LNCaP clone FGC (cell line): ENCODE data around the gene RRP8.

ENCODE experiments used
- DNase-seq: peaks from one replicate; pipeline ENCODE4 v3.0.0-alpha.2; 2011; ENCODE audit warnings: low read depth
- H3K4me3 ChIP-seq: 2 replicates; pipeline ENCODE4 v1.5.1; 2011; ENCODE audit warnings: mild to moderate bottlenecking, low read depth, low read length, control low read depth
- TF ChIP-seq, protein P1 (sequence below): IDR thresholded peaks from 2 replicates; pipeline ENCODE4 v1.5.1; 2012; ENCODE audit warnings: mild to moderate bottlenecking; ENCODE audit not compliant: control insufficient read depth, insufficient read depth; ENCODE audit errors: extremely low read depth

Gene RRP8

DNA sequence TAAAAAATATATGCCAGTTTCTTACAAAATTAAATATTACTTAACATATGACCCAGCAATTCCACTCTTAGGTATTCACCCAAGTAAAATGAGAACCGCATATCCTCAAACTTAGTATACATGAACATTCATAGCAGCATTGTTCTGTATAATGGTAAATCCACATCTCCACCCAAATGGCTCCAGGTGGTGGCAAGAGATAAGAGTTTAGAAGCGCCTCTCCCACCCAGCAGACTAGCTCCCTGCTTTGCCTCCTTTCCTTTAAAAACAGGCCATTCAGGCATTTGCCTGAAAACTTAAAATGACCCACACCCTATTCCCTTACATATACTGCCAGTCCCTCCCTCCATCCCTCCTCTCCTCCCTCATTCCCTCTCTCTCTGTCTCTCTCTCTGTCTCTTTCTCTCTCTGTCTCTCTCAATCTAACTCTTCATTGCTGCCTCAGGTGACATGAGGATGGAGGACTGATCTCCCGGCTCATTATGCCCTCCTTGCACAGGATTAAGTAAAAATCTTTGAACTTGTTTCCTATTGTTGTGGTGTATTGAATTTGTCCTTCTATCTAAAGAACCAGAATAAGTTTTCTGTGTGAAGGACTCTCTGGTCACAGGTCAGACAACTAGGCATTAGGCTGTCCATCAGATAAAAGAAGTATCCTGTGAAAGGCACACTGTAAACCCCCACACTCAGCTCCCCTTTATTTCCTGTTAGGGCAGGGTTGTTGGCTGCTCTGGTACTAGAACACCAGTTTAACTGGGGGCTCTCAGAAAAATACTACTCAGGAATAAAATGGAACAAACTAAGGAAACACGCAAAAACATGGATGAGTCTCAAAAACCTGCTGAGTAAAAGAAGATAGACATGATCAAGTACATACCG is 48.3 kb downstream of the RRP8 start:
- DNase-seq, result no peak
- H3K4me3 ChIP-seq, result no peak overlapping the region
- TF ChIP-seq, protein P1, sequence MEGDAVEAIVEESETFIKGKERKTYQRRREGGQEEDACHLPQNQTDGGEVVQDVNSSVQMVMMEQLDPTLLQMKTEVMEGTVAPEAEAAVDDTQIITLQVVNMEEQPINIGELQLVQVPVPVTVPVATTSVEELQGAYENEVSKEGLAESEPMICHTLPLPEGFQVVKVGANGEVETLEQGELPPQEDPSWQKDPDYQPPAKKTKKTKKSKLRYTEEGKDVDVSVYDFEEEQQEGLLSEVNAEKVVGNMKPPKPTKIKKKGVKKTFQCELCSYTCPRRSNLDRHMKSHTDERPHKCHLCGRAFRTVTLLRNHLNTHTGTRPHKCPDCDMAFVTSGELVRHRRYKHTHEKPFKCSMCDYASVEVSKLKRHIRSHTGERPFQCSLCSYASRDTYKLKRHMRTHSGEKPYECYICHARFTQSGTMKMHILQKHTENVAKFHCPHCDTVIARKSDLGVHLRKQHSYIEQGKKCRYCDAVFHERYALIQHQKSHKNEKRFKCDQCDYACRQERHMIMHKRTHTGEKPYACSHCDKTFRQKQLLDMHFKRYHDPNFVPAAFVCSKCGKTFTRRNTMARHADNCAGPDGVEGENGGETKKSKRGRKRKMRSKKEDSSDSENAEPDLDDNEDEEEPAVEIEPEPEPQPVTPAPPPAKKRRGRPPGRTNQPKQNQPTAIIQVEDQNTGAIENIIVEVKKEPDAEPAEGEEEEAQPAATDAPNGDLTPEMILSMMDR, result no peak

GRCh38 chr11:6553634-6554033 is 49.8 kb downstream of the RRP8 start:
- DNase-seq, result no peak
- TF ChIP-seq, protein P1, result no peak
- H3K4me3 ChIP-seq, result no peak overlapping the region

DNA sequence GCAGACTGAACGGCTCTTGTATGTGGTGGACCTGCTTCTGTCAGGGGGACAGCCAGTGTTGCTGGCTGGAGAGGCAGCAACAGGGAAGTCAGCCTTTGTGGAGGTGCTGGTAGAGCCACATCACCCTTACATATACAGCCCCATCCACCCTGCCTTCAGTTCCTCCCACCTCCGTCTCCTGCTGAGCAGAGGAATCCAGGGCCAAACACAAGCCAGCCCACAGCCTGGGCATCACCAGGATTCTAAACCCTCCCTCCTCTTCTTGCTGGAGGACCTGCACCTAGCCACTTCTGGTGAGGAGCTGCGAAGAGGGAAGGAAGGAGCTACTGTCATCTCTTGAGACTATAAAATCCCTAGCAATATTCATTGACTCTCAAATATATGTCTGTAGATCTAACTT is 54.8 kb downstream of the RRP8 start:
- DNase-seq, result no peak
- no peak overlapping the region for H3K4me3 ChIP-seq
- TF ChIP-seq, protein P1, result no peak

- no peak overlapping the region for H3K4me3 ChIP-seq
- TF ChIP-seq, protein P1, result no peak
- no peak for DNase-seq
Observed at GRCh38 chr11:6548121-6548520, 55.3 kb downstream of the RRP8 start.

DNA sequence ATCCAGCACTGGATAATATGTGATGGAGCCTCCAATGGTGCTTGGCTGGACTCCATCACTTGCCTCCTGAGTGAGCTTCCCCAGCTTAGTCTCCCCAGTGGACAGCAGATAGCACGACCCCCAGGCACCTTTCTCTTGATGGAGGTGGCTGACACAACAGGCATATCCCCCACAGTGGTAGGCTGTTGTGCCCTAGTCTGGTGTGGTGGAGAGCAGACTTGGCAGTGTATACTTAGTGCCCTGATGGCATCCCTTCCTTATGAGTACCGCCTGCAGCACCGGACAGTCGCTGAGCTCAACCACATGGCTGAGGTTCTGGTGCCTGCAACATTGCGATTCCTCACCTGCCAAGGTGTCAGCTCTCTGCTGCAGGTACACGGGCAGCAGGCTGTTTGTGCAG is 56.2 kb downstream of the RRP8 start:
- TF ChIP-seq, protein P1, result no peak
- H3K4me3 ChIP-seq, result no peak overlapping the region
- no peak for DNase-seq

DNA sequence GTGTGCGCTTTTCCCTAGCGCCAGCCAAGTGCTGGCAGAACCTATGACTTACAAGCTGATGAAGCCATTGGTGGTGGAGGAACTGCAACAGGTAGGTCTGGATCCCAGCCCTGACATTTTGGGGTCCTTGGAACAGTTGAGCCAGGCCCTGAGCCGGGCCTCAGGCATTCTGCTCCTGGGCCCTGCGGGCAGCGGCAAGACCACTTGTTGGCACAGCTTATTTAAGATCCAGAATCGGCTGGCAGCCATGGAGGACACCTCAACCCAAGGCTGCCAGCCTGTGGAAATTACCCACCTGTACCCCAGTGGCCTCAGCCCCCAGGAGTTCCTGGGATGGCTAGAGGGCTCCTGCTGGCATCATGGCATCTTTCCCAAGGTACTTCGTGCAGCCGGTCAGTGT is 56.7 kb downstream of the RRP8 start:
- no peak for DNase-seq
- no peak overlapping the region for H3K4me3 ChIP-seq
- TF ChIP-seq, protein P1, result no peak
